Measurements from ENCODE around the gene CCDC191.

CCDC191 gene

DNA sequence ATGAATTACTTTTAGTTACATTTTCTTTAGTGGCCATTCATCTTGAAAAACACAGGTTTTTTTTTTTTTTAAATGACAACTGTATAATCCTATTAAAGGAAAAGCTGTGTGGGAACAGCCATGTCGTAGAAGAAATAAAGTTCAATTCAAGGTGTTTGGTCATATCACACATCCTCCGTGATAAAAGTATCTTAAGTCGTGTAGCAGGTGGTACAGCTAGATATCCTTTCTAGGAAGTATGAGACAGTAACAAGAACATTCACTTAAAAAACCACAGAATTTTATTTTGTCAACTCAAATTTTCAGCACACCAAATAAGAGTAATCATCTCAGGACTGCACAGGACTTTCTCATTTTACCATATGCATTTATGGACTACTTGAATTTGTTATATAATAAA lies 92.4 kb downstream of the CCDC191 start:
- no peak overlapping the region for H3K27ac ChIP-seq
- no peak overlapping the region for H3K4me3 ChIP-seq (ENCODE audit: low read depth, low read length)
- no peaks in the 10 kb centered on the region for H3K9me3 ChIP-seq (ENCODE audit: control insufficient read depth, low read length)
- TF ChIP-seq, protein P1, sequence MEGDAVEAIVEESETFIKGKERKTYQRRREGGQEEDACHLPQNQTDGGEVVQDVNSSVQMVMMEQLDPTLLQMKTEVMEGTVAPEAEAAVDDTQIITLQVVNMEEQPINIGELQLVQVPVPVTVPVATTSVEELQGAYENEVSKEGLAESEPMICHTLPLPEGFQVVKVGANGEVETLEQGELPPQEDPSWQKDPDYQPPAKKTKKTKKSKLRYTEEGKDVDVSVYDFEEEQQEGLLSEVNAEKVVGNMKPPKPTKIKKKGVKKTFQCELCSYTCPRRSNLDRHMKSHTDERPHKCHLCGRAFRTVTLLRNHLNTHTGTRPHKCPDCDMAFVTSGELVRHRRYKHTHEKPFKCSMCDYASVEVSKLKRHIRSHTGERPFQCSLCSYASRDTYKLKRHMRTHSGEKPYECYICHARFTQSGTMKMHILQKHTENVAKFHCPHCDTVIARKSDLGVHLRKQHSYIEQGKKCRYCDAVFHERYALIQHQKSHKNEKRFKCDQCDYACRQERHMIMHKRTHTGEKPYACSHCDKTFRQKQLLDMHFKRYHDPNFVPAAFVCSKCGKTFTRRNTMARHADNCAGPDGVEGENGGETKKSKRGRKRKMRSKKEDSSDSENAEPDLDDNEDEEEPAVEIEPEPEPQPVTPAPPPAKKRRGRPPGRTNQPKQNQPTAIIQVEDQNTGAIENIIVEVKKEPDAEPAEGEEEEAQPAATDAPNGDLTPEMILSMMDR (IDR thresholded peaks at IDR 0.05): no peak
- no peaks in the 10 kb centered on the region for H3K4me1 ChIP-seq
- H3K9ac ChIP-seq: no peak overlapping the region
- H3K79me2 ChIP-seq: no peaks in the 10 kb centered on the region
- H2AFZ ChIP-seq: no peak overlapping the region
- no peaks in the 10 kb centered on the region for H3K36me3 ChIP-seq (ENCODE audit: control insufficient read depth, insufficient read depth, low read length)
- no peaks in the 10 kb centered on the region for H3K27me3 ChIP-seq (ENCODE audit: control insufficient read depth, insufficient read depth, low read length)
- no peak overlapping the region for H3K4me2 ChIP-seq (ENCODE audit: low read length)

DNA sequence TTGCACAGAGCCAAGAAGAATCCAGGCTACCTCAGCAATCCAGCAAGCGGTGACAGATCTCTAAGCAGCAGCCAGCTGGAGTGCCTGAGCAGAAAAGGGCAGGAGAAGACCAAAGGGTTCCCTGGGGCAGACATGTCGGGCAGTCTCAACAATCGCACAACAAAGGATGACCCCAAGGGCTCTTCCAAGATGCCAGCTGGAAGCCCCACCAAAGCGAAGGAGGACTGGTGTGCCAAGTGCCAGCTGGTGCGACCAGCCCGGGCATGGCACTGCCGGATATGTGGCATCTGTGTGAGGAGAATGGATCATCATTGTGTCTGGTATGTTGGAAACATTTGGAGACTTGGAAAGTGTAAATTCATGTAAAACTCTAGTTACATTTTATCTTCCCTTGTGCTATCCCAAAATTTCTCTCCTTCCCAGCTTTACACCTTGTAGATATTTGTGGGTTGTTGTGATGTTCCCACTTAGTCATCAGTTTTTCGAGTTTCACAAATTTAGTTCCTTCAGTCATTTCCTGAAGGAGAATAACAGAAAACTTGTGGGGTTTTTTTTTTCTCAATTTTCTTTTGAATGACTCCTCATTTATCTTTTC lies 102.1 kb downstream of the CCDC191 start:
- Histone ChIP-seq H3K9me3 (ENCODE audit: control insufficient read depth, low read length) (no peaks in the 10 kb centered on the region), H3K79me2 (no peaks in the 10 kb centered on the region), H3K9ac (no peak overlapping the region), H2AFZ (no peak overlapping the region), H3K4me1 (no peaks in the 10 kb centered on the region), H3K27me3 (ENCODE audit: control insufficient read depth, insufficient read depth, low read length) (no peaks in the 10 kb centered on the region), H3K4me3 (ENCODE audit: low read depth, low read length) (no peak overlapping the region), H3K27ac (no peak overlapping the region), H3K4me2 (ENCODE audit: low read length) (no peak overlapping the region), H3K36me3 (ENCODE audit: control insufficient read depth, insufficient read depth, low read length) (no peaks in the 10 kb centered on the region)
- TF ChIP-seq, protein P1 (IDR thresholded peaks at IDR 0.05): no peak

DNA sequence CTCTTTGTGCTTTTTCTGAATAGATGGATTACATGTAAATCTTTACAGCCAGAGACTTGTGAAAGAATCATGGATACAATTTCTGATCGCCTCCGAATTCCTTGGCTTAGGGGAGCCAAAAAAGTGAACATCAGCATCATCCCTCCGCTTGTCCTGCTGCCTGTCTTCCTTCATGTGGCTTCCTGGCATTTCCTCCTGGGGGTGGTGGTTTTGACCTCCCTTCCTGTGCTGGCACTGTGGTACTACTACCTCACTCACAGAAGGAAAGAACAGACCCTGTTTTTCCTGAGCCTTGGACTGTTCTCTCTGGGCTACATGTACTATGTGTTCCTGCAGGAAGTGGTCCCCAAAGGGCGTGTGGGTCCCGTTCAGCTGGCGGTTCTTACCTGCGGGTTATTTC lies 102.6 kb downstream of the CCDC191 start:
- no peak overlapping the region for H2AFZ ChIP-seq
- H3K27me3 ChIP-seq (ENCODE audit: control insufficient read depth, insufficient read depth, low read length): no peaks in the 10 kb centered on the region
- H3K27ac ChIP-seq: no peak overlapping the region
- H3K4me3 ChIP-seq (ENCODE audit: low read depth, low read length): no peak overlapping the region
- TF ChIP-seq, protein P1 (IDR thresholded peaks at IDR 0.05): no peak
- no peaks in the 10 kb centered on the region for H3K4me1 ChIP-seq
- no peaks in the 10 kb centered on the region for H3K36me3 ChIP-seq (ENCODE audit: control insufficient read depth, insufficient read depth, low read length)
- H3K9me3 ChIP-seq (ENCODE audit: control insufficient read depth, low read length): no peaks in the 10 kb centered on the region
- H3K9ac ChIP-seq: no peak overlapping the region
- H3K4me2 ChIP-seq (ENCODE audit: low read length): no peak overlapping the region
- H3K79me2 ChIP-seq: no peaks in the 10 kb centered on the region

DNA sequence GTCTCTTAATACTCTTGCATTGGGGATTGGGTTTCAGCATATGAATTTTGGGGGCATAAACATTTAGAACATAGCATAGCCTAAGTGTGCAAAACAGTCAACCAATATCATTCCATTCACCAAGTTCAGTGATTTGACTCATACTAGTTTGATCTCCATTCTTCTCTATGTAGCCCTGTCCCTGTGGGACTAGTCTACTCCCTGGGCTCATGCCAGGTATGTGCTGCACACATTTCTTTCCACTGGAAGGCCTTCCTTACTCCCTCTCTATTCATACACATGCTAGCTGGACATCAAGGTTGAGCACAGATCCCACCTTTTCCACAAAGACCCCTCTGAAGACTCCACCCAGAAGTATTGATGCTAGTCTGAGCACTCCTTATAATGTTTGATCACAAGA lies 103.4 kb downstream of the CCDC191 start:
- Histone ChIP-seq H3K27ac (no peak overlapping the region), H3K4me1 (no peaks in the 10 kb centered on the region), H2AFZ (no peak overlapping the region), H3K4me2 (ENCODE audit: low read length) (no peak overlapping the region), H3K4me3 (ENCODE audit: low read depth, low read length) (no peak overlapping the region), H3K36me3 (ENCODE audit: control insufficient read depth, insufficient read depth, low read length) (no peaks in the 10 kb centered on the region), H3K9ac (no peak overlapping the region), H3K79me2 (no peaks in the 10 kb centered on the region), H3K27me3 (ENCODE audit: control insufficient read depth, insufficient read depth, low read length) (no peaks in the 10 kb centered on the region), H3K9me3 (ENCODE audit: control insufficient read depth, low read length) (no peaks in the 10 kb centered on the region)
- TF ChIP-seq, protein P1 (IDR thresholded peaks at IDR 0.05): no peak

Data from parathyroid adenoma (tissue), 2 donors.